GM12892 (cell line): ENCODE data around the gene FLT1.

Source experiments
- DNase-seq: peaks from one replicate; pipeline ENCODE4 v3.0.0; 2011; ENCODE audit not compliant: insufficient read length
- FAIRE-seq: peaks from 2 replicates; lab custom pipeline; 2011; peaks lifted over from hg19 to GRCh38; lab: Jason Lieb, UNC
- POLR2A ChIP-seq: IDR thresholded peaks from 2 replicates; pipeline ENCODE4 v1.6.1; 2011; ENCODE audit warnings: low read depth, low read length, control low read depth
- POLR2AphosphoS5 ChIP-seq: IDR thresholded peaks from 2 replicates; pipeline ENCODE4 v1.6.1; 2011; ENCODE audit warnings: low read depth, low read length, control low read depth
- TAF1 ChIP-seq: IDR thresholded peaks from 2 replicates; pipeline ENCODE4 v1.6.1; 2011; ENCODE audit warnings: low read depth, mild to moderate bottlenecking, control low read depth, low read length, borderline replicate concordance

The FLT1 gene

GRCh38 chr13:28526876-28527275, 31.9 kb upstream of the FLT1 start:
- FAIRE-seq = no peak
- TF ChIP-seq TAF1 (no peak), POLR2A (no peak), POLR2AphosphoS5 (no peak)
- DNase-seq = no peak

GRCh38 chr13:28522871-28523270, 27.9 kb upstream of the FLT1 start:
- FAIRE-seq = no peak
- no peak for TF ChIP-seq POLR2AphosphoS5
- TF ChIP-seq POLR2A = no peak
- no peak for TF ChIP-seq TAF1
- no peak for DNase-seq

DNA sequence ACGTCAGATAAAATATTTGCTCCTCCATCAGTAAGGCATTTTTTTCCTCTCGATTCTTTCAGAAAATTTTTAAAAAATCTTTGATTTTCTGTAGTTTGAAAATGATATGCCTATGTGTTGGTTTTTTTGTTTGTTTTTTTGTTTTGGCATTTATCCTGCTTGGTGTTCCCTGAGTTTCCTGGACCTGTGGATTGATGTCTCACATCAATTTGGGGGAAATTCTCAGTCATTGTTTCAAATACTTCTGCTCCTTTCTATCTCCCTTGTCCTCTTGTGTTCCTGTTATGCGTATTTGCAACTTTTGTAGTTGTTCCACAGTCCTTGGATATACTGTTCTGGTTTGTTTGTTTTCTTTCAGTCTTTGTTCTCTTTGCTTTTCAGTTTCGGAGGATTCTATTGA, 18.8 kb upstream of the FLT1 start:
- TF ChIP-seq TAF1 (no peak), POLR2A (no peak), POLR2AphosphoS5 (no peak)
- FAIRE-seq = no peak
- DNase-seq = no peak

- DNase-seq (no peak), FAIRE-seq (no peak)
- TF ChIP-seq TAF1 = no peak
- TF ChIP-seq POLR2AphosphoS5 = no peak
- no peak for TF ChIP-seq POLR2A
These were observed 15.6 kb upstream of the FLT1 start for GRCh38 chr13:28510542-28510941.

GRCh38 chr13:28510066-28510465, 15.1 kb upstream of the FLT1 start:
- TF ChIP-seq POLR2A = no peak
- no peak for TF ChIP-seq POLR2AphosphoS5
- TF ChIP-seq TAF1 = no peak
- DNase-seq = no peak
- FAIRE-seq = no peak

GRCh38 chr13:28505543-28506135, 10.7 kb upstream of the FLT1 start:
- TF ChIP-seq POLR2AphosphoS5 (no peak), TAF1 (no peak), POLR2A (no peak)
- FAIRE-seq = peak; percentile 17
- DNase-seq = no peak

DNA sequence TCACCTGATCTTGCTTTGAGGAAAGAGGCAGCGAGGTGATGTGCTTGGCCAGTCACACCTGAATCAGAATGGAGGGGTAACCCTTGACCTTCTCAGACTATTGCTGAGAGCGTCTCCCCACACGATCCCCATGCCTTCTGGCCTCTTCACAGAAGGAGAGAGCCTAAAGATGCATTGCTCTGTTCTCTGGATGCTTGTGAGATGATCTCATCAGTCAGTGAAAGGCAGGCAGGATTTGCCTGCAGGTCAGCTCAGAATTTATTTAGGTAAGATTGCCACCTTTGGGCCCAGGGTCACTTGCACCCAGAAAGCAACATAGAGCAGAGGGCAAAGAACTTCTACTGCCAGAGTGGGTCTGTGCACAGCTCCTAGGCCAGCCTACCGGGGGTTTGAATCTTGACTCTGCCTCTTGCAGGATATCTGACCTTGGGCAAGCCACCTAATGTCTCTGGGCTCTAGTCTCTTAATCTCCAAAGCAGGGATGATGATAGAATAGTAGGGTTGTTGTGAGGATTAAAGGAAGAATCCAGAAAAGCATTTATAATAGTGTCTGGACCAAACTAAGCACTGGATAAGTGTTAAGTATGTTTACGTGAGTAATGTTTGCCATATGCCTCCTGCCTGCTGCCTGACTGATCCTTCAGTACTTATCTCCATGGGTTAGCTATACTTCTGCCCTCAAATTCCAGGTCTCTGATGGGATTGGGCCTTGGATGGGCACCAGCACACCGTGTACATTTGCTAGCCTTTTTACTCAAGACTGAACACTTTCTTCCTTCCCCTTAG, 8.4 kb upstream of the FLT1 start:
- FAIRE-seq (peak; percentile 44), DNase-seq (no peak)
- TF ChIP-seq POLR2AphosphoS5 (no peak), POLR2A (no peak), TAF1 (no peak)

DNA sequence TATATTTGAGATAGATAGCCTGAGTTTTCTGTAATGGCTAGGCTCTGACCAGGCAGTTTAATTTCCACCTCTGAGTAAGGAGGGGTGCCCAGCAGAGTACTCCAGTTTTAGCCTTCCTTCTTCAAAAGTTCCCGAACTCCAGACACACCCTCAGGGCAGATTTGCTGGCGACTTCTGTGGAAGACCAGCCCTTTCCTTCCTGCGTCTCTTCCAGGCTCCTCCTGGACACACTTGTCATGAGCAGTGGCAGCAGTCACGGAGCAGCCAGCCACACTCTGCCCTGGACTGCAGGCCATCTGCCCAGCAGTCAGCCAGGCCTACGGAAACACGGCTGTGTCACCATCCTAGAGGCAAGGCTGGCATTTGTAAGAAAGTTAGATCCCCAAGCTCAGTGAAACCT, 6.6 kb upstream of the FLT1 start:
- no peak for TF ChIP-seq POLR2AphosphoS5
- TF ChIP-seq TAF1 = no peak
- no peak for TF ChIP-seq POLR2A
- DNase-seq (no peak), FAIRE-seq (no peak)

GRCh38 chr13:28499609-28500008, 4.7 kb upstream of the FLT1 start:
- FAIRE-seq (no peak), DNase-seq (no peak)

DNA sequence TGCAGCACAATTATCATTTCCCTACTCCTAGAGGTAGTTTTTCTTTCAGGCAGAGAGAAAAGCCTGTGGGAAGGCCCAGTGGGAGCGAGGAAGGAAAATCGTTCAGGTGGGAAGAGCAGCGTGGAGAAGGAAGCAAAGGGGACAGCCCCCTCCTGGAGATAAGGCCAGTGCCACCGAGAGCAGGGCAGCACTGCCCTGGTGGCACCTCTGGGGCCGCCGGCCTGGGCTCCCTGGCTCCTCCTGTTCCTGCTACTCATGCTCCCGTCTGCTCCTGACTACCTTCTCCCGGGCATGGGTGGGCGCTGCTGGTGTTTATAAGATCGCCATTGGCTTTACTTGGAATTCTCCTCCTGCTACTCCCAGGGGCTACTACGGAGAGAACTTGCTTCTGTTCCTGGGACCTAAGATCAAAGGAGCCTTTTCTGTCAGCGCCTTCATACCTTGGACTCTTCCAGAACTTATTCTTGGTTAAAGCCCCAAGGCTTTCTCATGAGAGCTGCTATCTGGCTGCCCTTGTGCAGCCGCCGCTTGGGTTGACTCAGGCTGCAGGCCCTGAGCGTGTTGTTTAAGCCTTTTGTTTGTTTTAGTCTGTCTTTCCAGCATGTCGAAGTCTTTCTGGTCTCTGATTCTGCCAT, 3.7 kb upstream of the FLT1 start:
- no peak for DNase-seq
- TF ChIP-seq TAF1 (no peak), POLR2A (no peak), POLR2AphosphoS5 (no peak)
- no peak for FAIRE-seq

More at GRCh38 chr13:28499609-28500008, 4.7 kb upstream of the FLT1 start:
- no peak for TF ChIP-seq TAF1
- no peak for TF ChIP-seq POLR2A
- TF ChIP-seq POLR2AphosphoS5 = no peak

GRCh38 chr13:28497143-28497876, 2.4 kb upstream of the FLT1 start:
- no peak for TF ChIP-seq TAF1
- no peak for TF ChIP-seq POLR2AphosphoS5
- no peak for TF ChIP-seq POLR2A

More at GRCh38 chr13:28497143-28497876, 2.4 kb upstream of the FLT1 start:
- DNase-seq (no peak), FAIRE-seq (no peak)
